NCI-H82 (cell line): ENCODE measurements around the gene SYT6.

Source experiments
- DNase-seq: peaks from one replicate; lab custom pipeline; 2025; lab: John Stamatoyannopoulos, UW

The SYT6 gene

GRCh38 chr1:114154146-114154962 is 685 bp upstream of the SYT6 start:
- peak; percentile 41 for DNase-seq

GRCh38 chr1:114152508-114153260 is 985 bp downstream of the SYT6 start:
- DNase-seq: peak; percentile 79

- DNase-seq: peak; percentile 70
Measured at GRCh38 chr1:114152089-114152507, 1.6 kb downstream of the SYT6 start.

GRCh38 chr1:114150016-114150415 is 3.7 kb downstream of the SYT6 start:
- DNase-seq: no peak

GRCh38 chr1:114149211-114149610 is 4.5 kb downstream of the SYT6 start:
- DNase-seq: peak; percentile 21

- DNase-seq: no peak
Measured at GRCh38 chr1:114145504-114146151, 8.0 kb downstream of the SYT6 start.

GRCh38 chr1:114144016-114144415 is 9.7 kb downstream of the SYT6 start:
- no peak for DNase-seq

- no peak for DNase-seq
Measured at GRCh38 chr1:114139540-114139939, 14.1 kb downstream of the SYT6 start.

GRCh38 chr1:114137497-114137896 is 16.2 kb downstream of the SYT6 start:
- no peak for DNase-seq

- no peak for DNase-seq
Measured at GRCh38 chr1:114135786-114136185, 17.9 kb downstream of the SYT6 start.

- no peak for DNase-seq
Measured at GRCh38 chr1:114134518-114134917, 19.2 kb downstream of the SYT6 start.

GRCh38 chr1:114133129-114133528 is 20.5 kb downstream of the SYT6 start:
- no peak for DNase-seq

- no peak for DNase-seq
Measured at GRCh38 chr1:114131526-114132220, 22.0 kb downstream of the SYT6 start.

GRCh38 chr1:114130846-114131525 is 22.7 kb downstream of the SYT6 start:
- no peak for DNase-seq

GRCh38 chr1:114130213-114130612 is 23.5 kb downstream of the SYT6 start:
- DNase-seq: no peak

GRCh38 chr1:114128293-114128692 is 25.4 kb downstream of the SYT6 start:
- no peak for DNase-seq

GRCh38 chr1:114126261-114127095 is 27.2 kb downstream of the SYT6 start:
- no peak for DNase-seq

GRCh38 chr1:114124644-114125043 is 29.0 kb downstream of the SYT6 start:
- DNase-seq: no peak

GRCh38 chr1:114122941-114123618 is 30.6 kb downstream of the SYT6 start:
- peak; percentile 13 for DNase-seq
